Body of pancreas (tissue), 4 donors: ENCODE results near the gene BCR. TPM values are rescaled to one million over a fixed set of nuclear protein-coding genes. Genes with fewer than 3 reads are reported as not detected.
A peak's percentile ranks its signal among the peaks of the same experiment; 100 is the strongest.

ENCODE experiments used
- ATAC-seq: fragments of 150-250 bp; one replicate; pipeline ENCODE4 v1.9.1; 2016
- DNase-seq, 4 donors: peaks; one replicate each; pipeline ENCODE4 v3.0.0-alpha.2; 2019
- H3K27ac ChIP-seq, 4 donors: fragments of 200-600 bp; sonication (generic); 1 replicate in 3 of 4; 2 replicates in 1 of 4; pipeline versions ENCODE4 v1.5.1 to v1.6.1; 2016 to 2019; ENCODE audit warnings: mild to moderate bottlenecking in 1 of 4, mixed read lengths in 1 of 4, moderate library complexity in 1 of 4
- H3K27me3 ChIP-seq, 2 donors: fragments of 200-600 bp; sonication (generic); one replicate each; pipeline ENCODE4 v1.6.0; 2016; ENCODE audit warnings: mild to moderate bottlenecking in 1 of 2
- H3K36me3 ChIP-seq, 2 donors: fragments of 200-600 bp; sonication (generic); replicated peaks in 1 of 2; 2 replicates each; pipeline ENCODE4 v1.5.1; 2016; ENCODE audit warnings: low read depth in 2 of 2; ENCODE audit not compliant: insufficient read depth in 1 of 2
- H3K4me1 ChIP-seq: fragments of 200-600 bp; sonication (generic); one replicate; pipeline ENCODE4 v1.6.0; 2016
- H3K4me3 ChIP-seq, 2 donors: fragments of 200-600 bp; sonication (generic); 1 replicate in 1 of 2; 2 replicates in 1 of 2; pipeline ENCODE4 v1.5.1; 2016 to 2019
- H3K9me3 ChIP-seq, 3 donors: fragments of 200-600 bp; sonication (generic); 1 replicate in 2 of 3; 2 replicates in 1 of 3; pipeline ENCODE4 v1.5.1; 2016
- CTCF ChIP-seq, 7 experiments: fragments of 450-650 bp in 4 of 7; fragments of 200-600 bp in 3 of 7; sonication (generic) in 3 of 7; IDR thresholded peaks; one replicate each; pipeline ENCODE4 v1.5.1; 2016 to 2019; ENCODE audit warnings: antibody characterized with exemption in 7 of 7
- POLR2A ChIP-seq, 3 donors: fragments of 450-650 bp; IDR thresholded peaks; one replicate each; pipeline ENCODE4 v1.6.1; 2016; ENCODE audit warnings: antibody characterized with exemption in 3 of 3, mild to moderate bottlenecking in 2 of 3
- WGBS, 2 donors: methylation state at CpG; one replicate each; pipeline ENCODE4 v1.1.5; 2017; 5-methylcytosine and 5-hydroxymethylcytosine counted together
- intact Hi-C: fragments of 100-400 bp; cut with DNase I; formaldehyde crosslinking; loops from one replicate; pipeline ENCODE4 v1.15.1; 2023
- total RNA-seq, 2 donors: library from RNA; depleted of rRNA; stranded (reverse); fragments of >200 nt; gene quantifications; one replicate each; pipeline ENCODE4 v1.1.0, GENCODE V29; 2016

BCR gene
- total RNA-seq, 2 donors from 2014 or later: 28.3 to 71.2 TPM

GRCh38 chr22:23275751-23276150, 95.4 kb downstream of the BCR start:
- Histone ChIP-seq H3K4me3 (no peak overlapping the region), H3K4me1 (peaks cover 21% of the 10 kb centered on the region), H3K36me3 (peaks cover 0 to 14% of the 10 kb centered on the region in 2 donors), H3K27ac (no peak overlapping the region), H3K27me3 (no peaks in the 10 kb centered on the region), H3K9me3 (no peaks in the 10 kb centered on the region)
- intact Hi-C loops: no loop called here
- no peak for DNase-seq
- WGBS, 2 donors: 90 to 92% methylated on average over 13 to 14 of the region's 14 CpGs
- TF ChIP-seq CTCF (IDR thresholded peaks at IDR 0.05) (no peak), POLR2A (IDR thresholded peaks at IDR 0.05) (no peak)
- no peak for ATAC-seq

- H3K27ac ChIP-seq: no peak overlapping the region
- H3K4me3 ChIP-seq: no peak overlapping the region
- H3K4me1 ChIP-seq: peaks cover 28% of the 10 kb centered on the region
- no peaks in the 10 kb centered on the region for H3K9me3 ChIP-seq
- H3K27me3 ChIP-seq: no peaks in the 10 kb centered on the region
- intact Hi-C loops: no loop called here
- ATAC-seq (no peak), DNase-seq (no peak)
- H3K36me3 ChIP-seq: peaks cover 0 to 14% of the 10 kb centered on the region in 2 donors
- TF ChIP-seq POLR2A (IDR thresholded peaks at IDR 0.05) (no peak), CTCF (IDR thresholded peaks at IDR 0.05) (no peak)
- 87 to 94% methylated on average over 20 of the region's 20 CpGs for WGBS, 2 donors
Observed at GRCh38 chr22:23276656-23277582, 96.6 kb downstream of the BCR start.

- DNase-seq (no peak), ATAC-seq (no peak)
- Histone ChIP-seq H3K9me3 (no peaks in the 10 kb centered on the region), H3K4me3 (no peak overlapping the region), H3K36me3 (peaks cover 0 to 10% of the 10 kb centered on the region in 2 donors), H3K27me3 (no peaks in the 10 kb centered on the region), H3K4me1 (peaks cover 33% of the 10 kb centered on the region), H3K27ac (peak overlapping the region in 3 of 4 donors; percentile 74 to 79 (median 75))
- 84 to 91% methylated on average over 10 to 15 of the region's 15 CpGs for WGBS, 2 donors
- intact Hi-C loops: no loop called here
- TF ChIP-seq POLR2A (IDR thresholded peaks at IDR 0.05) (no peak), CTCF (IDR thresholded peaks at IDR 0.05) (no peak)
Observed at GRCh38 chr22:23277583-23278295, 97.4 kb downstream of the BCR start.

- Histone ChIP-seq H3K27ac (peak overlapping the region; percentile 65 to 79 (median 74)), H3K27me3 (no peaks in the 10 kb centered on the region), H3K4me3 (no peak overlapping the region), H3K9me3 (no peaks in the 10 kb centered on the region), H3K4me1 (peaks cover 33% of the 10 kb centered on the region), H3K36me3 (peaks cover 0 to 8% of the 10 kb centered on the region in 2 donors)
- intact Hi-C loops: no loop called here
- ATAC-seq (peak; percentile 87), DNase-seq (peak; percentile 78 to 92 (median 90))
- WGBS, 2 donors: 25% methylated on average over 7 to 11 of the region's 11 CpGs
- TF ChIP-seq POLR2A (IDR thresholded peaks at IDR 0.05) (no peak), CTCF (IDR thresholded peaks at IDR 0.05) (no peak)
Observed at GRCh38 chr22:23278883-23279675, 98.8 kb downstream of the BCR start.
